Ishikawa (cell line): ENCODE measurements around the gene IRX2.

Experiments used
- CREB1 ChIP-seq: IDR thresholded peaks from 2 replicates; pipeline ENCODE4 v1.6.1; 2012; ENCODE audit warnings: low read depth
- MAX ChIP-seq: IDR thresholded peaks from 2 replicates; pipeline ENCODE4 v1.6.1; 2012
- NFIC ChIP-seq: IDR thresholded peaks from 2 replicates; pipeline ENCODE4 v1.6.1; 2012
- RAD21 ChIP-seq: IDR thresholded peaks from 2 replicates; pipeline ENCODE4 v1.6.1; 2012; ENCODE audit warnings: low read depth
- REST ChIP-seq: IDR thresholded peaks from 2 replicates; pipeline ENCODE4 v1.6.1; 2012; ENCODE audit warnings: low read depth, mild to moderate bottlenecking
- TAF1 ChIP-seq: IDR thresholded peaks from 2 replicates; pipeline ENCODE4 v1.6.1; 2012; ENCODE audit warnings: low read depth, mild to moderate bottlenecking
- USF1 ChIP-seq: IDR thresholded peaks from 2 replicates; pipeline ENCODE4 v1.6.1; 2012
- ZBTB7A ChIP-seq: IDR thresholded peaks from 2 replicates; pipeline ENCODE4 v1.6.1; 2012; ENCODE audit warnings: low read depth

- TF ChIP-seq USF1 (no peak), NFIC (no peak), RAD21 (no peak), ZBTB7A (no peak), MAX (no peak), CREB1 (no peak), TAF1 (no peak), REST (no peak)
These were observed 28.0 kb upstream of the IRX2 start for GRCh38 chr5:2779459-2779858.
